RCC 7860 (cell line): Measurements from ENCODE around the gene LARGE1.

Experiments used
- DNase-seq: peaks from one replicate; pipeline ENCODE4 v3.0.0-alpha.2; 2015; ENCODE audit warnings: low spot score
- FAIRE-seq: peaks from 2 replicates; lab custom pipeline; 2012; peaks lifted over from hg19 to GRCh38; lab: Jason Lieb, UNC

Gene LARGE1

GRCh38 chr22:33539202-33539901 lies 380.9 kb downstream of the LARGE1 start:
- no peak for FAIRE-seq
- no peak for DNase-seq

- FAIRE-seq (no peak), DNase-seq (peak; percentile 17)
Observed at GRCh38 chr22:33538277-33538885, 381.9 kb downstream of the LARGE1 start.

DNA sequence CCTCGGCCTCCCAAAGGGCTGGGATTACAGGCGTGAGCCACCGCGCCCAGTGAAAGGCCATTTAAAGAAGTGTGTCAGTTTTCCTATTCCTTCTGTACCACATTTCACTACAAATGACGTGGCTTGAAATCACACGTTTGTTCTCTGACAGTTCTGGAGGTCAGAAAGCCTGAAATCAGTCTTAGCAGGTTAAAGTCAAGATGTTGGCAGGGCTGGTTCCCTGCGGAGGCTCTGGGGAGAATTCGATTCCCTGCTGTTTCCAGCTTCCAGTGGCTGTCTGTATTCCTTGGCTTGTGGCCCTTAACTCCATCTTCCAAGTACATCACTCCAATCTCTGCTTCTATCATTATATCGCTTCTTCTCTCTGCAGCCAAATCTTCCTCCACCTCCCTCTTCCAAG lies 383.2 kb downstream of the LARGE1 start:
- DNase-seq (no peak), FAIRE-seq (no peak)

DNA sequence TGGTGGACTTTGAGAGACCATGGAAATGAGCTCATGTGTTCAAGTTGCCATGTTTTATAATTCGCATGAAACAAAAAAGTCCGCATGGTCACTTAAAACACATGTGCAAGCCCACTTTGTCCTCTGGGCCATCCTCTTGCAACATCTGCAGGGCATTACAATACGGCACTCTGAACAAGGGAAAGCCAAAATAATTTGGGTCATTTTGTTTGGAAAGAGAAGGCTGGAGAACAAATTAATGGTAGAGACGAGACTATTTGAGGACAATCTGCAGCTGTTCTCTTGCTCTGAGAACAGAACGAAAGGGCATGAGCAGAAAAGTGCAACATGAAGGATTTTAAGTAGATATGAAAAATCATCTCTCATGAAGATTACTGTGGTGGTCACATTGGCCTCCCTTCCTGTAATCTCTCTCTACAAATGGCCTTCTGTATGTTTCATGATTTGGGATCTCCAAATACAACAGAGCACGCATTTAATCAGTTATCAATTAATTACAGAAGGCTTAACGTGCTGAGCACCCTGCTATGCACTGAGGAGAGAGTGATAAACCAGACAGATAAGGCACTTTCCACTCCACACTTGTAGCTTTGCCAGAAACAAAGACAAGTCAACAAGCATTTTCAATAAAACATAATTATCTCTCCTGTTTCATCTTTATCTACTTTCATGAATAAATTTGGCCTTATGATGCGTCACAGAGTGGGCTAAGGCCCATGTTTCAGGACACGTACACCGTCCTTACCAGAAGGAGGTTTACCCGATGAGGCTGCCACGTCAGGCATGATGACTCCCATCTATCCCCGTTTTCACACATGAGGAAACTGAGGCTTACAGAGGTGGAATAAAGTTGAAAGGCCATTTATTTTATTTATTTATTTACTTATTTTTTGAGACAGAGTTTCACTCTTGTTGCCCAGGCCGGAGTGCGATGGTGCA lies 384.1 kb downstream of the LARGE1 start:
- FAIRE-seq = no peak
- no peak for DNase-seq

DNA sequence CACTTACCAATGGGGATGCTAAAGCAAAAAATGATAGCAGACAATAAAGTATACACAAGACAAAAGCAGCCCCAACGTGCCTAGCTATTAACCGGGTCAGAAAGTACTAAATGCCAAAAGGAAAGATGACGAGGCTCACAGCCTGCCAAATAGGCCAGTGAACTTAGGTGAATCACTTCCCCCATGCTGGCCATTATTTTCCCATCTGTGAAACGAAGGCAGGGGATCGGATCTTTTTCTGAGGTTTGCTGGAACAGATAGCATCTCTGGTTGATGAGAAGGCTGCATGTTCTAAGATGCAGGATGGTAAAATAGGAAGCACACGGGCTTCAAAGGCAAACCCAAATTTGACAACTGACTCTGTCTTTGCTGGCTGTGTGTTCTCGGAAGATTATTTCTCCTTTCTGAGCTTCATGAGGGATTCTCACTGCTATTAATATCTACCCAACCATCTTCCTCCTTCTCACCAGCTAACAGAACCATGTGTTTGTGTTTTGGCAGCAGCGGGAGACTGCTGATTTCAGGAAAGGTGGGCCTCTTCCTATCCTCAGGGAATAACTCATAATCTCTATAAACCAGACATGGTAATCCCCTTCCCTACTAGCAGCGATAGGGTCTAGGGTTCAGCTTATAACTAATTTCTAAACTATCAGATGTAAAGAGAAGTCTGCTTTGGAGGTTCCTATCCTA lies 390.7 kb downstream of the LARGE1 start:
- peak; percentile 43 for FAIRE-seq

GRCh38 chr22:33528183-33528582 lies 392.1 kb downstream of the LARGE1 start:
- FAIRE-seq (no peak), DNase-seq (no peak)

More for the DNA sequence above, 390.7 kb downstream of the LARGE1 start:
- no peak for DNase-seq

DNA sequence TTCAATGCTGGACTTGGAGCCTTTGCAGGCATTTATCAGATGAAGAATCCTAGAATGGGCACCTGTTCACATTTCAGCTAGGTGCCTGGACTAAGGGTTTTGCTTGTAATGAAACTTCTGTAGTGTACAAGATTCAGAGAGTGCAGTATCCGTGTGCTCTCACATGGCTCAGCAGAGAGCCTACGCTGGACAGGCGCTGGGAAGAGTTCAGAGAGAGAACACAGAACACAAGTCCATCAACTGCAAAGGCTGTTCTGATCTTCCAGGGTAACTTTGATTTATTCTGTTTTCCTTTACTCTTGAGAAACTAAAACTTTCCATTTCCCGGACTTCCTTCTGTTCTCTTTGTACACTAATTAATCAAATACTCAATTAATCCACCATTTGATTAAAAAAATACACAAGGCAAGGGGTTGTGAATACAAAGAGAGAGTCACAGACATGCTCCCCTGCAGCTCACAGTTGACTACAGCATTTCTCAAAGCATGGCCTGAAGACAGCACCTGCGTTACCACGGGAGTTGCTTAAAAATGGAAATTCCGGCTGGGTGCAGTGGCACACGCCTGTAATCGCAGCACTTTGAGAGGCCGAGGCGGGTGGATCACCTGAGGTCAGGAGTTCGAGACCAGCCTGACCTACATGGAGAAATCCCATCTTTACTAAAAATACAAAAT lies 393.7 kb downstream of the LARGE1 start:
- DNase-seq (no peak), FAIRE-seq (no peak)

DNA sequence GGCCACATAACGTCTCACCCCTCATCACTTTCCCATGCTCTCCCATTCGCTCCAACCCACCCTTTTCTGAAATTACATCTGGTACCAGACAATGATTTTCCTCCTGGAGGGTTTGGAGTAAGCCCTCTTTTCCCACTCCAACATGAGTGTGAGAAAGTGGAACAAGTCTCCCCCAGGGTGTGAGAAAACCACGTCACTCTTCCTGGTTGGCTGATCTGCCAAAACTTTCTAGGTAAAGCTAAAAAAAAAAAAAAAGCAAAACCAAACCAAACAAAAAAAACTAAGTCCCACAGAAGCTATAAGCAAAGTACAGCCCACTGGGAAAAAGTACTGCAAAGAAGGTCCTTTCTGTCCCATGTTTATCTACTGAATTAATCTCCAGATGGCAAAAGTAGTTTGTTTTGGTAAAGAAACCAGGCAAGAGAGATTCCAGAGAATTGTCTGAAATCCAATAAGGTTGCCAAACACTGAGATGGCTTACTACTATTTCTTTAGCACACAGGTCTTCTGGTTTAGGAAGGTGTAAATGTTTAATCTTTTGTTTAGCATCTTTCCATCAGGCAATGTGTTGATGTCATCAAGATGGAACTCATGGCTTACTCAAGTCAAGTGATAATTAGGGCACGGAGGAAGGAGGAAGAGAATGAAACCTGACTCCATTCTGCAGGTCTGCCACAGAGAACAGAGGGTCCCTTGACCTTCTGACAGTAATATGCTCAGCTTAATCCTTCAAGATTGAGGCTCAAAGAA lies 395.6 kb downstream of the LARGE1 start:
- DNase-seq = no peak
- peak; percentile 50 for FAIRE-seq

GRCh38 chr22:33521879-33522665 lies 398.2 kb downstream of the LARGE1 start:
- DNase-seq (no peak), FAIRE-seq (no peak)

DNA sequence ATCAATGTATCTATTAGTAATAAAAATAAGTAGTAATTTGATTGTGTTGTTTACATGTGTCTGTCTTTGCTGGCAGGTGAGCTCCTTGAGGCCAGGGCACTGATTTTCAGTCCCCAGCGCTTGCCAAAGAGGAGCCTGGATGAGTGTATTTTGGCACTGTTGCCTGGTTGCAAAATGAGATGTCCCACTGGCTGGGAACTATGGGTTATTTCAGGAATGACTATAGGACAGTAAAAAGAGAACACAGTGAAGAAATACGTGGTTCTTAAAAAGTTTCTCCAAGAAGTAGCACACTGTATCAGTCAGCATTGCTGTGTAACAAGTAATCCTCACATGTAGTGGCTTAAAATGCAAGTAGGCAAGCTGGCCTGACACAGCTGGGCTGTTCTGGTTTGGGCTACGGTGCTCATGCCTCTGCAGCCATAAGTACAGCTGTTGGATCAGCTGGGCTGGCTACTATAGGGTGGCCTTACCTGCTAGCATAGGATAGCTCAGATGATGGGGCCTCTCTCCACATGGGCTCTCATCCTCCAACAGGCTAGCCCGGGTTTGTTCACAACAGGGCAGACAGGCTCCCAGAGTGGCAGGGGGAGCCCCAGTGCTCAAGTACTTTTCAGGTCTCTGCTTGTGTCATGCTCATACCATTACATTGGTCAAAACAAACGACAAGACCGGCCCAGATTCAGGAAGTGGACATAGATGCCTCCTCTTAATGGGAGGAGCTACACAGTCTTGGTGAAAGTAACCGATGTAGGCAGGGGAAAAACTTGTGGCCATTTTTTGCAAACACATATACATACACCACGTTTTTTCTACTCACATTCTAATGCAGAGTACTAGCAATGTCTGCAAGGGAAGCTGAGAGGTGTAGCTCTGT lies 399.1 kb downstream of the LARGE1 start:
- no peak for FAIRE-seq

GRCh38 chr22:33519974-33520903 lies 400.0 kb downstream of the LARGE1 start:
- FAIRE-seq (no peak), DNase-seq (no peak)

More for the DNA sequence above, 399.1 kb downstream of the LARGE1 start:
- DNase-seq = no peak

DNA sequence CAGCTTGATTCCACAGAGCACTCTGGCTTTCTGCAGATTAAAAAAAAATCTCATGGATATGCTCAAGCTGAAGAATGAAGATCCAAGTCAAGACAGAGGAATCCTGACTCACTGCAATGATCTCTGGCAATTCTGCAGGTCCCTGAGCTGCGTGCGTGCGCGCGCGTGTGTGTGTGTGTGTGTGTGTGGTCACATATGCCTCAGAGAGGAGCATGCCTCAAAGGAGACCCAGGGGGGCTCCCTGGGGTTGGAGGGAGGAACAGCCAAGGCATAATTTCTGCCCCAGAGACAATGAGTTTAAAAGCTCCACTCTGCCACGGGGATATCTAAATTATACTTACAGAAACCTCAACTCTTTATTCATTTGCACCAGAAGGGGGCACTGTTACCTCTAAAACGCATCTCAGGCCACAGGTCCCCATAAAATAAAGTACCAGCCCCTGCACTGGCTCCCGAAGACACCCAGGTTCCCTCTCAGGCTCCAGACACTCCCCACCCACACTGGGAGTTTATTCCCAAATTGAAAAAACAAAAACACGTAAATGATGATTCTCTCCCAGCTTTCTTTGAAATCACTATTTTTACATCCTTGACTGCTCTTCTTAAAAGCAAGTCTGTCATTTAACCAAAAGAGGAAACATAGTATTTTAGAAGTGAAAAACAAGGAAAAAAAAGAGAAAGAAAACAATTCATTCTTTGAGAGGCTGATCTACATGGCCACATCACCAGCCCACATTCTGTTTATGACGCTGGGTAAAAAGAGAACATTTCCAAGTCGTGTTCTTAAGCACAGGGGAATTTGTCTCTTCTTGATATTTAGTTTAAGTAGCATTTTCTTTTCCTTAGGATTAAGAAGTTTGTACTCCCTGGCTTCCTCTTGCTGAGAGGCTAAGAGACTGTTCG lies 401.0 kb downstream of the LARGE1 start:
- DNase-seq (peak; percentile 31), FAIRE-seq (no peak)

DNA sequence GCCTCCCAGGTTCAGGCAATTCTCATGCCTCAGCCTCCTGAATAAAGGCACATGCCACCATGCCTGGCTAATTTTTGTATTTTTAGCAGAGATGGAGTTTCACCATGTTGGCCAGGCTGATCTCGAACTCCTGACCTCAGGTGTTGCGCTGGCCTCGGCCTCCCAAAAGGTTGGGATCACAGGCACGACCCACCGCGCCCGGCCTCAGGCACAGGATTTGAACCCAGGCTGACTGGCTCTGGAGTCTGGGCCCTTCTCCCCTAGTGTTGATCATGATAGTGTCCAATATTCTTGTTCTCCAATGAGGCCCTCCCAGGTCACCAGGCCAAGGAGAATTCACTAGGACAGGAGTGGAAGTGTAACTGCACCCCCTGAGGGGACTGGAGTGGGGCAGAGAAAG lies 401.9 kb downstream of the LARGE1 start:
- DNase-seq = no peak
- FAIRE-seq = no peak

DNA sequence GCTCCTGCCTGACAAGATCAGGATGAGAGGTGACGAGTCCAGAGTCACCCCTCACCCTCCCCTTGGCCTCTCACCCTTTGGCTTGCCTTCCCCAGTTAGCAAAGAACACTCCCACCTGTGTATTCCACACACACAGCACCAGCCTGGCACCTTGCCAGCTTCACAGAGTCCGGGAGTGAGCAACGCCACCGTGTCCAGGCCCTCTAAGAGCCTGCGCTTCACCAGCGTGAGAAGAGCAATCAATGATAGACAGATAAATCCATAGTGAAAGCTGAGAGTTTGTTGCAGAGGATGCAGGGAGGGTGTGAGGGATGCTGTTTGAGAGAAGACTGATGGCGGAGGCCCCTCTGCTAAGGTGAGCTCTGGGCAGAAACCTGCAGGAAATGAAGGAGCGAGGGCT lies 404.5 kb downstream of the LARGE1 start:
- FAIRE-seq (no peak), DNase-seq (no peak)

DNA sequence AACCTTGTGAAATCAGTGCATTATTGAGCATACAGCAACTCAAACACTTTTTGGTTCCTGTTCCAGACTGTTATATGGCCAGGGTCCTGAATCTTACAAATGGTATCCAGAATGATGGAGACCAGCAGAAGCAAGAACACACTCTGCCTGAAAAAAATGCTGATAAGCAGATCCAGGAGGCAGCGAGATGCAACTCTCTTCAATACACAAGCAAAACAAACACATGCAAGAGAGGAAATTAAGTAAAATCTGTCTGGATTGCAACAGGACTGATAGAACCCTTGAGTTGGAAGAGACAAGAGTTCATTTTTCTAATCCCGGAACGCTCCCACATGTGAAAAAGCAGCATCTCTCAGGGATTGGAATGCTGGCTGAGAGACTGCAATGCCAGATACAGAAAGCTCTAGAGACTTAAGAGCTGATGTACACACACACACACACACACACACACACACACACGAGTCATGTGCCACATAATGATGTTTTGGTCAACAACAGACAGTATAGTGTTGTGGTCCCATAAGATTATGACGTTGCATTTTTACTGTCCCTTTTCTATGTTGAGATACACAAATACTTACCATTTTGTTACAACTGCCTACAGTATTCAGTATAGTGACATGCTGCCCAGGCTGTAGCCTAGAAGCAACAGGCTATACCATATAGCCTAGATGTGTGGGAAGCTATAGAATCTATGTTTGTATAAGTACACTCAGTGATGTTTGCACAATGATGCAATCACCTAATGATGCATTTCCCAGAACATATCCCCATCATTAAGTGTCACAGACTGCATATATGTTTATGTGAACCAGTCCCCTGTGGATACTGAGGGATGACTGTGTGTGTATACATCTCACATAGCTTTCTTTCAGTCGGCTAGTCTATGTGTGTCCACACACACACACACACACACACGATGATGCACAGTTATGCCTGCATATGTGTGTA lies 406.6 kb downstream of the LARGE1 start:
- no peak for DNase-seq
- FAIRE-seq = no peak
